Aorta (tissue), 5 donors: ENCODE data around the gene ASCL2. TPM values are rescaled to one million over a fixed set of nuclear protein-coding genes. Genes with fewer than 3 reads are reported as not detected.

ENCODE experiments used
- ATAC-seq: fragments of 200-7000 bp; cut with Tn5 transposase; one replicate; pipeline ENCODE4 v1.9.1; 2022; ENCODE audit warnings: moderate library complexity; ENCODE audit not compliant: low FRiP score
- DNase-seq, 2 donors: peaks; one replicate each; pipeline ENCODE4 v3.0.0-alpha.2; 2020
- H3K27ac ChIP-seq, 2 donors: one replicate each; pipeline ENCODE4 v1.5.1; 2013; ENCODE audit warnings: low read length in 2 of 2, mild to moderate bottlenecking in 2 of 2, moderate library complexity in 2 of 2, control low read depth in 1 of 2, inconsistent platforms in 1 of 2, low read depth in 1 of 2
- H3K27me3 ChIP-seq, 2 donors: one replicate each; pipeline ENCODE4 v1.6.1; 2013; ENCODE audit warnings: control low read depth in 1 of 2, low read length in 1 of 2, mild to moderate bottlenecking in 1 of 2, moderate library complexity in 1 of 2; ENCODE audit not compliant: insufficient read depth in 2 of 2, control insufficient read depth in 1 of 2
- H3K36me3 ChIP-seq, 2 donors: one replicate each; pipeline ENCODE4 v1.6.1; 2013; ENCODE audit warnings: control low read depth in 1 of 2, low read length in 1 of 2, mild to moderate bottlenecking in 1 of 2; ENCODE audit not compliant: insufficient read depth in 2 of 2, control insufficient read depth in 1 of 2
- H3K4me1 ChIP-seq, 2 donors: one replicate each; pipeline ENCODE4 v1.6.1; 2013; ENCODE audit warnings: low read length in 2 of 2, control low read depth in 1 of 2, mild to moderate bottlenecking in 1 of 2, moderate library complexity in 1 of 2; ENCODE audit not compliant: insufficient read depth in 2 of 2, control insufficient read depth in 1 of 2
- H3K4me3 ChIP-seq, 2 donors: one replicate each; pipeline ENCODE4 v1.5.1; 2013; ENCODE audit warnings: low read length in 2 of 2, control low read depth in 1 of 2, mild to moderate bottlenecking in 1 of 2
- H3K9me3 ChIP-seq: one replicate; pipeline ENCODE4 v1.6.1; 2013; ENCODE audit warnings: mild to moderate bottlenecking, low read length; ENCODE audit not compliant: control insufficient read depth
- WGBS, 2 donors: extraction: QIAGEN DNeasy Blood & Tissue Kit; methylation state at CpG; one replicate each; pipeline ENCODE4 v1.1.7; 2013; 5-methylcytosine and 5-hydroxymethylcytosine counted together
- intact Hi-C, 2 donors: fragments of 100-400 bp; cut with DNase I; formaldehyde crosslinking; loops; one replicate each; pipeline versions ENCODE4 v1.14.2 to v1.15.0; 2022
- polyA plus RNA-seq, 2 donors: library from polyadenylated mRNA; stranded (reverse); fragments of 200-250 nt; gene quantifications; one replicate each; pipeline ENCODE4 v1.2.3, GENCODE V29; 2013
- total RNA-seq, 2 donors: library from RNA; stranded (reverse); fragmentation: NEBNext Ultra II Directional; extraction: Animal tissue kit (Norgen Biotek cat#: 25700); gene quantifications; one replicate each; pipeline ENCODE4 v1.2.1, GENCODE V29; 2021
- donor health status: healthy with polysubstance abuse.
- donor health status: Bipolar disorder and iron deficiency.
- donor health status: DM: no; HTN: no; CAD: no.
- donor health status: DM: no; HTN: no; CAD: no.
- donor health status: DM: yes; HTN: yes; CAD: no.

ASCL2 gene
- total and polyA plus RNA-seq, 4 donors: 0.62 to 1.4 TPM; not detected in 2

DNA sequence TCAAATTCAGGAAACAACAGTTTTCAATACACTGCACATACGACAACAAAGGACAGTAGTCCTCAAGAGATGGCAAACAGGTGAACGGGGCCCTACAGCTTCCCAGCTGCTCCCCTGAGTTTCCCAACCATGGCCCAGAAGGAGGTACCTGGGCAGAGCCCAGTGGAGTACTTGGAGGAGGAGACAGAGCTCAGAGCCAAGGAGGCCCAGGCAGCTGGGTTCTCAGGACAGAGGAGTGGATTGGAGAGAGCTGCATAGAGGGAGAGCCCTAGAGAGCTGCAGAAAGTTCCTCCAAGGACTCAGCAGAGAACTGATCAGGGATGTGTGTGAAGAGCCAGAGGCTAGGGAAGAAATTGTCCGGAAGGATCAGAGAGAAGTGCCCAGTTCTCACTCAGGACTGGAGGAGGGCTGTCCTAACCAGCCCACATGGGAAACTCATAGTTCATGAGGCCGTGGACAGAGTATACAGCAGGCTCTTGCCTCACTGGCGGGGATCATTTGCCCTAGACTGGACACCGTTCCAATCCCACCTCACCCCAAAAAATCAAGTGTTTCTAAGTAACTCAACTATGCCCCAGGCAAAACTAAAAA is 7.6 kb upstream of the ASCL2 start:
- peak in 1 of 2 donors; percentile 17 for DNase-seq
- WGBS, 2 donors: 82% methylated on average over 6 of the region's 6 CpGs
- H3K27ac ChIP-seq: no peak overlapping the region
- H3K36me3 ChIP-seq: no peaks in the 10 kb centered on the region
- no peak for ATAC-seq
- H3K9me3 ChIP-seq: no peaks in the 10 kb centered on the region
- no peaks in the 10 kb centered on the region for H3K27me3 ChIP-seq
- no peaks in the 10 kb centered on the region for H3K4me1 ChIP-seq
- intact Hi-C loops: no loop called here
- no peak overlapping the region for H3K4me3 ChIP-seq

DNA sequence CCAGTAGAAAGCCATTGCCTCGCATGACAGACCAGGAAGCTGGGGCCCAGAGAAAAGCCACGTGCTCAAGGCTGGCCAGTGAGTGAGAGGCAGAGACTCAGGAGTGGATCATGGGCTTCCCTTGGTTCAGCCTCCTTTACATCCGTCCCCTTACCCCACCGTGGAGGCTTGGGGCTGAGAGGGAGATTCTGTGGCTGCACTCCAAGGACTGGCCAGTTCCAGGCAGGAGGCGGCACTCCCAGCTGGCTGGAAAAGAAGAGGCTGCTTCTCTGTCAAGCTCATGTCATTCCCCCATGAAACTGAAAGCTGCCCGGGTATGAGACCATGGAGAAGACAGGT is 6.6 kb upstream of the ASCL2 start:
- H3K4me1 ChIP-seq: no peaks in the 10 kb centered on the region
- no peak overlapping the region for H3K27ac ChIP-seq
- WGBS, 2 donors: 54 to 55% methylated on average over 6 of the region's 6 CpGs
- no peak overlapping the region for H3K4me3 ChIP-seq
- no peaks in the 10 kb centered on the region for H3K9me3 ChIP-seq
- H3K27me3 ChIP-seq: no peaks in the 10 kb centered on the region
- no peaks in the 10 kb centered on the region for H3K36me3 ChIP-seq
- intact Hi-C loops: no loop called here
- no peak for DNase-seq
- ATAC-seq: no peak

DNA sequence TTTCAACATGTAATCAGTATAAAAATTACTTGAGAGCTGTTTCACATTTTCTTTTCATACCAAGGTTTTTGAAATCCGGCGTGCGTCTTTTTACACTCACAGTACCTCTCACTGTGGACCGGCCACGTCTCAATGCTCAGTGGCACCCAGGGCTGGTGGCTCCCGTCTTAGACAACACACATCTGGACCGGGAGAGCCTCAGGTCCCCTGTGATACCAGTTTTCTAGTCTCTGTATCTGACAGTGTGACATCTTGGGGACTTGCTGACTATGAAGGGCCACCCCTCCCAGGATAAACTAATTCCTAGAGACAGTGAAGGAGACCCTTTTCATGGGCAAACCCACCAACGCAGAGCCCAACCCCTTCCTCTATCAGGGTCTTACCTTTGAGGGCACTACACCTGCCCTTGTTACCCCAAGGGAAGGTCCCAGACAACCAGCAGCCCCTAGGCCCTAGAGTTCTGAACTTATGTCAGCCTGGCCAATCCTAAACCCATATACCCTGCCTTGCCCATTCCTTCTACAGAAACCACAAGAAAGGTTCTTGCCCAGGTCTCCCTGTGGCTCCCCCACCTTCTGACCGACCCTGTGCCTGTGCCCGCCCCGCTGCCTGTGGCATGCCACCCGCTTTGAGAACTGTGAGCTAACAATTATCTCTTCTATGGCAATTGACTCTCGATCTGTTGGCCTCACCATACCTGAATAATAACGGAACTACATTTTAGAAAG is 6.1 kb upstream of the ASCL2 start:
- intact Hi-C loops: no loop called here
- H3K27me3 ChIP-seq: no peaks in the 10 kb centered on the region
- DNase-seq (no peak), ATAC-seq (no peak)
- 90 to 95% methylated on average over 14 of the region's 14 CpGs for WGBS, 2 donors
- H3K27ac ChIP-seq: no peak overlapping the region
- H3K36me3 ChIP-seq: no peaks in the 10 kb centered on the region
- no peak overlapping the region for H3K4me3 ChIP-seq
- H3K9me3 ChIP-seq: no peaks in the 10 kb centered on the region
- H3K4me1 ChIP-seq: no peaks in the 10 kb centered on the region

DNA sequence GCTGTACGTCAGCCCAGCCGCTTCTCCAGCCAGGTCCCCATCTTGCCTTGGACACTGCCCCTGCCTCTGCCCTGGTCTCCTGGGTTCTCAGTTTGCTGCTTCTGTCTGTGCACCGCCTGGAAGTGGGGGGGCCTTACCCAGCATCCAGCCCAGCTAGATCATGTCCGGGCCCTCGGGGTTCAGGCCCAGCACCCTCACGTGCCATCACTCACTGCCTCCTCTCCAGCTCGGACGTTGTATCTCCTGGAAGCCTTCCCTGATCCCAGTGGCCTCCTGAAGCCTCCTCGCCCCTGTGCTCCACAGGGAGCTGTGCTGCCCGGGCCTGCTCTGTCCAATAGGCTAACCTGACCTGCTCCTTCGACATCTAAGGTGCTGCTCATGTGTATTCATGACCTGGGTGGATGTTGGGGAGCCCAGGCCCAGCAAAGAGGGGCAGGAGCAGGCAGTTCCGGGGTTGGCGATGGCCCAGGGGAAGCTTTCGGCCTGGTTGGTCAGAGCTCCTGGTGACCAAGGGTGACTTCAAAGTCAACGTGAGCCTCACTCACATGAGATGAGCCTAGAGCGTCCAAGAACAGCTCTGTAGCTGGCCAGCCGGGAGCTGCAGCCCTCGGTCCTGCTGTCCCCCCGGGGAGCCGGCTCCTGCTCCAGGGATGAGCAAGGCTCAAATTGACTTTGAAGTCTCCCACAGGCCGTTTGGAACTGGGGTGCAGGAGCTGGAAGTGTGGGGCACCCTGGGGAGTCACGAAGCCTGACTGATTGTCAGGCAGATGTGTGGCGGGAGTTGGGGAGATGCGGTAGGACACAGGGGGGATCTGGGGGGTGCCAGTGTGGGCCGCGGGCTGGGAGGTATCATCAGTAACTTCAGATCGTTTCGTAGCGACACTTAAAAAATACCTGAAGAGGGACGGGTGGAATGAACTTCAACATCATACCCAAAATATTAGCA is 5.2 kb upstream of the ASCL2 start:
- Histone ChIP-seq H3K27ac (no peak overlapping the region), H3K36me3 (no peaks in the 10 kb centered on the region), H3K9me3 (no peaks in the 10 kb centered on the region), H3K4me3 (no peak overlapping the region), H3K4me1 (no peaks in the 10 kb centered on the region), H3K27me3 (no peaks in the 10 kb centered on the region)
- 89 to 91% methylated on average over 30 of the region's 30 CpGs for WGBS, 2 donors
- DNase-seq: peak in 1 of 2 donors; percentile 42
- intact Hi-C loops: no loop called here
- ATAC-seq: no peak

DNA sequence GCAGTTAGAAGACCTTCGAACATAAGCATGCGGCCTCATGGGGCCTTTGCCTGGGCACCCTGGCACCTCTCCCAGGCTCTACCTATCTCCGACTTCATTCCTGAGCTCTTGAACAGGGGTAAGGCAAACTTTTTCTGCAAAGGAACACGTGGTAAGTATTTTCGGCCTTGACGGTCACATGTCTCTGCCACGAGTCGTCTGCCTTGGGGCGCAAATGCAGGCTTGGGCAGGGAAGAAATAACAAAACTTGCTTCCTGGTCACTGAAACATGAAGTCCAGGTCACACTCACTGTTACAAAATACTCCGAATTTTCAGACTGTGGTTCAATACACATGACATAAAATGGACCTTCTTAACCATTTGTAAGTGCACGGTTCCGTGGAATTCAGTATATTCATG is 3.4 kb upstream of the ASCL2 start:
- H3K27me3 ChIP-seq: no peaks in the 10 kb centered on the region
- intact Hi-C loops: no loop called here
- WGBS, 2 donors: 35 to 40% methylated on average over 12 of the region's 12 CpGs

DNA sequence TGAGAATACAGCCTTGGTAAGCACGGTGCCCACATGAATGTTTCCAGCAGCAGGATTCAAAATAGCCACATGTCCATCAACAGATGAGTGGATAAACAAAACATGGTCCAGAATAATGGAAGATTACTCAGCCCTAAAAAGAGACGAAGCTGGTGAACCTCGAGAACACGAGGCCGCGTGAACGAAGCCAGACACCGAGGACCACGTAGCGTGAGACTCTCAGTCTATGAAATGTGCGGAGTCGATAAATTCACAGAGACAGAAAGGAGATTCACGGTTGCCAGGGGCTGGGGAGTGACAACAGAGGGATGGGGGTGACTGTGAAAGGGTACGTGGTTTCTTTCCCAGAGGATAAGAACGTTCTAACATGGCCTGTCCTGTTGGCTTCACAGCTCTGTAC is 2.9 kb upstream of the ASCL2 start:
- no peak overlapping the region for H3K4me3 ChIP-seq
- H3K9me3 ChIP-seq: no peaks in the 10 kb centered on the region
- H3K36me3 ChIP-seq: no peaks in the 10 kb centered on the region
- intact Hi-C loops: no loop called here
- DNase-seq (no peak), ATAC-seq (no peak)
- H3K4me1 ChIP-seq: no peaks in the 10 kb centered on the region
- H3K27me3 ChIP-seq: no peaks in the 10 kb centered on the region
- H3K27ac ChIP-seq: no peak overlapping the region
- 77 to 81% methylated on average over 15 of the region's 15 CpGs for WGBS, 2 donors

More for the DNA sequence above, 3.4 kb upstream of the ASCL2 start:
- no peak for DNase-seq
- Histone ChIP-seq H3K36me3 (no peaks in the 10 kb centered on the region), H3K4me3 (no peak overlapping the region), H3K9me3 (no peaks in the 10 kb centered on the region), H3K4me1 (no peaks in the 10 kb centered on the region), H3K27ac (no peak overlapping the region)
- ATAC-seq: no peak

DNA sequence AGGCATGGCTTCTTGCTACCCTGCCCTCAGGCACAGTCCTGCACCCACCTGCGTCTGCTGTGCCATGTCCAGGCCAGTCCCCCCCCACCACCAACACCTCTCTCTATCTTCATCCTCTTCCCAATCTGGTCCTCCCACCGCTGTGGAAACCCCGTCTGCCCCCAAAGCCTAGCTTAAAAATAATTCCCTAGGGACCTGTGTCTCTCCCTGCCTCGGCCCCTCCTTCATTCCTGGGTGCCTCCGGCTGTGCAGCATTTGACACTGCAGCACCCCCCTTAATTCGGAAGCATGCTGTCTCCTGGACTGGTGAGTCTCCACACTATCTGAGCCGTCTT is 2.5 kb upstream of the ASCL2 start:
- no peak overlapping the region for H3K4me3 ChIP-seq
- 76 to 80% methylated on average over 7 of the region's 7 CpGs for WGBS, 2 donors
- intact Hi-C loops: no loop called here
- H3K27me3 ChIP-seq: no peaks in the 10 kb centered on the region
- no peaks in the 10 kb centered on the region for H3K36me3 ChIP-seq
- H3K9me3 ChIP-seq: no peaks in the 10 kb centered on the region
- no peak overlapping the region for H3K27ac ChIP-seq
- DNase-seq: peak; percentile 32 to 34
- ATAC-seq: no peak
- H3K4me1 ChIP-seq: no peaks in the 10 kb centered on the region

DNA sequence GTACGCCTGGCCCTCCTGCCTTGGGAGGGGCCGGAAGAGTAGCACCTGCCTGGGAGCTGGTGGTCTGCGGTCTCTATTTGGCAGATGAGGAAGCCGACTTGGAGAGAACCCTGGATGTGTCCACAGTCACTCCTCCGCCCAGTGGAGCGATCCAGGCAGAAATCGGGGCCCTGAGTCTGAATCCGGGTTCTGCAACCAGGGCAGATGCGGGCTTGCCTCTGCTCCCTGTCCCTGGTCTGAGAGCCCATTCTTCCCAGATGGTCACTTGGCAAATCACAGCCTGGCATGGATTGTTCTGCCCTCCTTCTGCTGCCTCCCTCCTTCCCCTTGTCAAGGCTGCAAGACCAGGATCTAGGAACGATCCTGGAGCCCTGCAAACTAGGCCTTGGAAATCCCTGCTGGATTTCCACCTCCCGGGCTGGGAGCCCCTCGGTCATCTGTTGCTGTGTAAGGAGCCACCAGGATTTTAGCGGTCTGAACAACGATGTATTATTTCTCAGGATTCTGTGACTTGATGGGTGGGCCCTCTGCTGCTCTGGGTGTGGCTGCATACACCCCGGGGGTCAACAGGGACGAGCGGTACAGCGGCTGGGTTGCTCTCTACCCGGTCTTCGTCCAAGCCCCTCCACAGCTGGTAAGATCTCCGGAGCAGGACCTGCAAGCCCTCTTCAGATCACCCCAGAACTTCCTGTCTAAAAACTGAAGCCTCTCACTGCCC is 2.0 kb upstream of the ASCL2 start:
- DNase-seq: peak; percentile 24 to 49
- Histone ChIP-seq H3K9me3 (no peaks in the 10 kb centered on the region), H3K27ac (no peak overlapping the region), H3K4me3 (no peak overlapping the region), H3K27me3 (no peaks in the 10 kb centered on the region), H3K4me1 (no peaks in the 10 kb centered on the region), H3K36me3 (no peaks in the 10 kb centered on the region)
- intact Hi-C loops: no loop called here
- 86 to 88% methylated on average over 20 to 21 of the region's 21 CpGs for WGBS, 2 donors
- ATAC-seq: no peak
